K562 (cell line): Measurements from ENCODE around the gene DAB1. TPM values are rescaled to one million over a fixed set of nuclear protein-coding genes. Genes with fewer than 3 reads are reported as not detected.
"Not testable (repeated sequence)": the region's sequence is repeated elsewhere in the genome, so short reads cannot be mapped to it uniquely, and the experiment has no call there.

Experiments
- ATAC-seq: fragments of 200-7000 bp; cut with Tn5 transposase; 3 replicates; pipeline ENCODE4 v1.9.1; 2020; ENCODE audit warnings: moderate library complexity
- BruUV-seq: library from RNA; stranded (reverse); fragments of 400-500 nt; replicated peaks from 2 replicates; lab custom pipeline; 2021; lab: Mats Ljungman, UMichigan
- CTCF ChIA-PET: fragments of 300-600 bp; formaldehyde crosslinking; extraction: SDS; loops from one replicate; lab custom pipeline; 2021; ENCODE audit warnings: low intra/inter-chr PET ratio; lab: Yijun Ruan, JAX
- POLR2A ChIA-PET: fragments of 300-600, 350-650 bp; sonication (Branson Sonifier 250); formaldehyde crosslinking; extraction: SDS; loops from one replicate; lab custom pipeline; 2021; ENCODE audit warnings: antibody characterized with exemption, inconsistent platforms; lab: Yijun Ruan, JAX
- DNase-seq, 4 experiments: peaks; one replicate each; pipeline versions ENCODE4 v3.0.0 to v3.0.0-alpha.2; 2011 to 2018; ENCODE audit warnings: low spot score in 3 of 4, mixed read lengths in 3 of 4; ENCODE audit errors: extremely low read depth in 1 of 4
- FAIRE-seq: peaks from 2 replicates; lab custom pipeline; 2011; peaks lifted over from hg19 to GRCh38; lab: Jason Lieb, UNC
- H2AFZ ChIP-seq: 2 replicates; pipeline ENCODE4 v1.6.0; 2011; ENCODE audit warnings: low read depth, low read length, control low read depth, inconsistent platforms
- H3K27ac ChIP-seq: fragments of 200-600 bp; 3 replicates; pipeline ENCODE4 v1.8.0; 2011; ENCODE audit warnings: low read depth, mild to moderate bottlenecking, control low read depth, inconsistent platforms, low read length, moderate library complexity, mixed read lengths; ENCODE audit errors: extremely low read depth
- H3K27me3 ChIP-seq, 2 experiments: fragments of 300-600 bp in 1 of 2; 2 replicates in 1 of 2; 3 replicates in 1 of 2; pipeline versions ENCODE4 v1.6.0 to v1.8.0; 2011; ENCODE audit warnings: inconsistent platforms in 2 of 2, low read length in 2 of 2, mild to moderate bottlenecking in 1 of 2, mixed read lengths in 1 of 2, moderate library complexity in 1 of 2; ENCODE audit not compliant: control insufficient read depth in 2 of 2, insufficient read depth in 2 of 2
- H3K36me3 ChIP-seq: fragments of 300-600 bp; 3 replicates; pipeline ENCODE4 v1.8.0; 2011; ENCODE audit warnings: mild to moderate bottlenecking, low read length, inconsistent platforms; ENCODE audit not compliant: control insufficient read depth, insufficient read depth
- H3K4me1 ChIP-seq, 2 experiments: fragments of 200-600 bp in 1 of 2; replicated peaks in 1 of 2; 2 replicates in 1 of 2; 3 replicates in 1 of 2; pipeline versions ENCODE4 v1.5.1 to v1.8.0; 2011; ENCODE audit warnings: inconsistent platforms in 2 of 2, low read length in 2 of 2, mild to moderate bottlenecking in 1 of 2, mixed read lengths in 1 of 2, moderate library complexity in 1 of 2; ENCODE audit not compliant: control insufficient read depth in 2 of 2, insufficient read depth in 2 of 2
- H3K4me2 ChIP-seq: 2 replicates; pipeline ENCODE4 v1.6.1; 2011; ENCODE audit warnings: low read length, control low read depth, inconsistent platforms, mixed read lengths; ENCODE audit not compliant: insufficient read depth
- H3K4me3 ChIP-seq: fragments of 200-600 bp; sonication (generic), shearing (Covaris generic); 2 replicates; pipeline ENCODE4 v1.5.1; 2016; ENCODE audit warnings: control low read depth, inconsistent platforms
- H3K79me2 ChIP-seq: fragments of 200-600 bp; 3 replicates; pipeline ENCODE4 v1.8.0; 2011; ENCODE audit warnings: low read length, inconsistent platforms; ENCODE audit not compliant: control insufficient read depth, insufficient read depth
- H3K9ac ChIP-seq, 2 experiments: 2 replicates each; pipeline versions ENCODE4 v1.6.0 to v1.6.1; 2011; ENCODE audit warnings: low read depth in 2 of 2, low read length in 2 of 2, control low read depth in 1 of 2, inconsistent platforms in 1 of 2, mild to moderate bottlenecking in 1 of 2, mixed read lengths in 1 of 2; ENCODE audit not compliant: insufficient read depth in 1 of 2
- H3K9me1 ChIP-seq: one replicate; pipeline ENCODE4 v1.6.0; 2011; ENCODE audit warnings: inconsistent platforms, mild to moderate bottlenecking, low read length, moderate library complexity; ENCODE audit not compliant: control insufficient read depth, insufficient read depth
- H3K9me3 ChIP-seq: replicated peaks from 2 replicates; pipeline ENCODE4 v1.5.1; 2011; ENCODE audit warnings: low read depth, low read length, inconsistent platforms; ENCODE audit not compliant: control insufficient read depth, insufficient read depth
- H4K20me1 ChIP-seq: replicated peaks from 2 replicates; pipeline ENCODE4 v1.6.1; 2011; ENCODE audit warnings: low read length, inconsistent platforms, mixed read lengths; ENCODE audit not compliant: control insufficient read depth, insufficient read depth
- BCOR ChIP-seq: fragments of 450-650 bp; IDR thresholded peaks from 2 replicates; pipeline ENCODE4 v1.6.1; 2016
- HDAC6 ChIP-seq: IDR thresholded peaks from 2 replicates; pipeline ENCODE4 v1.6.1; 2012; ENCODE audit warnings: low read depth, mild to moderate bottlenecking, control low read depth, inconsistent platforms, low read length, moderate library complexity
- LEF1 ChIP-seq: fragments of 450-650 bp; IDR thresholded peaks from 2 replicates; pipeline ENCODE4 v1.6.1; 2016; ENCODE audit warnings: mild to moderate bottlenecking
- MECOM ChIP-seq: fragments of 250-450 bp; sonication (Bioruptor Pico); IDR thresholded peaks from 2 replicates; pipeline ENCODE4 v1.8.0; 2022; ENCODE audit warnings: inconsistent platforms
- POLR2H ChIP-seq: IDR thresholded peaks from 2 replicates; pipeline ENCODE4 v1.6.1; 2016; ENCODE audit warnings: missing genetic modification characterization, low read depth, mild to moderate bottlenecking, control low read depth, missing compliant biosample characterization, moderate library complexity
- SMAD4 ChIP-seq: fragments of 250-450 bp; sonication (Bioruptor Pico); conservative IDR thresholded peaks from 2 replicates; pipeline ENCODE4 v1.8.0; 2021; ENCODE audit warnings: inconsistent platforms, mild to moderate bottlenecking, moderate library complexity
- ZNF146 ChIP-seq: IDR thresholded peaks from one replicate; pipeline ENCODE4 v1.6.1; 2018; ENCODE audit warnings: missing compliant biosample characterization; ENCODE audit not compliant: unreplicated experiment
- WGBS: fragments of 100-300 bp; shearing (Covaris generic); methylation state at CpG from one replicate; pipeline ENCODE4 v1.1.6; 2016; ENCODE audit warnings: low coverage, mixed read lengths; ENCODE audit not compliant: insufficient coverage; ENCODE audit errors: missing lambda C conversion rate; 5-methylcytosine and 5-hydroxymethylcytosine counted together
- in situ Hi-C: fragments of 300-500 bp; cut with MboI; formaldehyde crosslinking; loops from 4 replicates; pipeline ENCODE4 v1.15.0; 2018; ENCODE audit warnings: inconsistent platforms, mixed read lengths
- intact Hi-C: fragments of 100-400 bp; cut with micrococcal nuclease; formaldehyde crosslinking; loops from 2 replicates; pipeline ENCODE4 v1.14.2; 2022
- polyA plus RNA-seq, 8 experiments: library from polyadenylated mRNA; depleted of rRNA in 4 of 8; stranded (reverse) in 5 of 8; unstranded in 3 of 8; fragments of >200 nt; fragmentation: Nextera tagmentation in 2 of 8; fragmentation: Illumina TruSeq in 1 of 8; extraction: Ambion mirVana in 2 of 8; extraction: Trizol in 1 of 8; gene quantifications; 2 replicates each; pipeline versions ENCODE4 v1.2.1 to v1.2.3, GENCODE V29; 2011 to 2014; ENCODE audit warnings: inconsistent platforms in 1 of 8, missing spikeins in 1 of 8
- total RNA-seq, 7 experiments: library from RNA; depleted of rRNA in 6 of 7; stranded (reverse); fragments of >200 nt in 6 of 7; fragmentation: Illumina TruSeq in 2 of 7; extraction: Trizol in 2 of 7; gene quantifications; 2 replicates each; pipeline versions ENCODE4 v1.2.1 to v1.2.3, GENCODE V29; 2011 to 2021; ENCODE audit warnings: low replicate concordance in 1 of 7
- TF ChIP-seq, protein P1 (sequence below): fragments of 250-450 bp; sonication (Bioruptor Pico); IDR thresholded peaks from 2 replicates; pipeline ENCODE4 v1.5.0; 2020; ENCODE audit warnings: mild to moderate bottlenecking, borderline replicate concordance
- TF ChIP-seq, protein P2 (sequence below): fragments of 250-450 bp; sonication (Bioruptor Pico); IDR thresholded peaks from 2 replicates; pipeline ENCODE4 v1.8.0; 2022; ENCODE audit warnings: moderate library complexity, mild to moderate bottlenecking, inconsistent platforms
- TF ChIP-seq, protein P3 (sequence below): fragments of 250-450 bp; sonication (Bioruptor Pico); IDR thresholded peaks from 2 replicates; pipeline ENCODE4 v1.5.1; 2021; ENCODE audit warnings: mild to moderate bottlenecking

The DAB1 gene
- total and polyA plus RNA-seq, 9 of the 15 experiments (the other 6 are each of a cell fraction or from before 2014, with no cell fraction given), result not detected

DNA sequence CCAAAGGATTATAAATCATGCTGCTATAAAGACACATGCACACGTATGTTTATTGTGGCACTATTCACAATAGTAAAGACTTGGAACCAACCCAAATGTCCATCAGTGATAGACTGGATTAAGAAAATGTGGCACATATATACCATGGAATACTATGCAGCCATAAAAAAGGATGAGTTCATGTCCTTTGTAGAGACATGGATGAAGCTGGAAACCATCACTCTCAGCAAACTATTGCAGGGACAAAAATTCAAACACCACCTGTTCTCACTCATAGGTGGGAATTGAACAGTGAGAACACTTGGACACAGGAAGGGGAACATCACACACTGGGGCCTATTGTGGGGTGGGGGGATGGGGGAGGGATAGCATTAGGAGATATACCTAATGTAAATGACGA, 203.0 kb downstream of the DAB1 start:
- H3K4me1 ChIP-seq, result peaks cover 7 to 27% of the 10 kb centered on the region in 2 experiments; a peak in 3 of 5 replicates
- H3K4me2 ChIP-seq, H4K20me1 ChIP-seq, H3K4me3 ChIP-seq, H3K27ac ChIP-seq, intact Hi-C loops, H3K36me3 ChIP-seq, ATAC-seq, H3K9me3 ChIP-seq, FAIRE-seq, POLR2A ChIA-PET, H2AFZ ChIP-seq, BruUV-seq, H3K9me1 ChIP-seq, H3K79me2 ChIP-seq, DNase-seq, H3K27me3 ChIP-seq, in situ Hi-C loops, H3K9ac ChIP-seq, CTCF ChIA-PET: not testable (repeated sequence)
- WGBS, result 0% methylated on average over 1 of the region's 2 CpGs
- TF ChIP-seq ZNF146 (CRISPR knock-in tag) (peak; percentile 55), BCOR (0 out of 2 replicates have a peak, but pooled peaks have one; percentile 51)

DNA sequence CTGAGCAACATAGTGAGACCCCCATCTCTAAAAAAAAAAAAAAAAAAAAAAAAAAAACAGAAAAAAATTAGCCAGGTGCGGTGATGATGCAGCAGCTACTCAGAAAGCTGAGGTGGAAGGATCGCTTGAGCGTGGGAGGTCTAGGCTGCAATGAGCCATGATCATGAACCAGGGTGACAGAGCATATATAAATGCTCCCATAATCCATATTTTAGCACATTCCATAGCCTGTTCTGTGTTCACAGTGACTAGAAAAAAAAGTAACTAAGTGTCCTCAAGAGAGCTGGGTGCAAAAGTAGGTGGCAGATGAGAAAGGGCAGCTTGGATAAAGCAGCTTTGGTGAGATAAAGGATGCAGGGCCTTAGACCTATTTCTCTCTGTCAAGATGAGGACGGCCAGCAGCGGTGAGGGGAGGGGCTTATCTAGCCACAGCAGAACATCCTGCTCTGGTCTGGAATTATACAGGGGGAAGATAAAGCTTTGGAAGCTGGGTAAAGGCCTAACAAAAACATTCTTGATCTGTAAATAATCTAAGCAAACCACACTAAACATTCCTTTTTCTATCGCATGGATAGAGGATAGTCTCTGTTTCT, 205.3 kb downstream of the DAB1 start:
- Histone ChIP-seq H3K27me3 (no peaks in the 10 kb centered on the region; a peak in 1 of 5 replicates), H4K20me1 (no peaks in the 10 kb centered on the region), H3K4me1 (peaks cover 7 to 27% of the 10 kb centered on the region in 2 experiments; a peak in 3 of 5 replicates), H3K9ac (no peak overlapping the region), H3K36me3 (no peaks in the 10 kb centered on the region), H2AFZ (no peak overlapping the region), H3K79me2 (no peaks in the 10 kb centered on the region), H3K9me1 (no peaks in the 10 kb centered on the region), H3K9me3 (no peaks in the 10 kb centered on the region), H3K4me2 (peak overlapping the region; percentile 26; the same call in 1 of the 2 replicates), H3K27ac (peak overlapping the region; percentile 57; the same call in 2 of the 3 replicates), H3K4me3 (no peak overlapping the region)
- in situ Hi-C loops (no loop called here), intact Hi-C loops (loop anchor here (1.0 kb wide), 1 partner anchor 9 kb away; no protein-coding TSS in a partner anchor)
- peak; percentile 87 to 95 (median 91) for DNase-seq
- CTCF ChIA-PET, result no interaction called here
- POLR2A ChIA-PET, result interaction anchor here (0.6 to 1.2 kb wide), 7 partner anchors 9 to 1564 kb away, joined by 3 to 6 read pairs (median 3); no protein-coding TSS in a partner anchor
- peak; percentile 99 for FAIRE-seq
- peak; percentile 98 for ATAC-seq
- WGBS, result 0% methylated on average over 6 of the region's 6 CpGs
- no TSS peak for BruUV-seq
- TF ChIP-seq HDAC6 (no peak), MECOM (peak; percentile 82), POLR2H (tag) (no peak), SMAD4 (CRISPR knock-in tag) (peak; percentile 80), LEF1 (peak; percentile 75)
- TF ChIP-seq, protein P1, sequence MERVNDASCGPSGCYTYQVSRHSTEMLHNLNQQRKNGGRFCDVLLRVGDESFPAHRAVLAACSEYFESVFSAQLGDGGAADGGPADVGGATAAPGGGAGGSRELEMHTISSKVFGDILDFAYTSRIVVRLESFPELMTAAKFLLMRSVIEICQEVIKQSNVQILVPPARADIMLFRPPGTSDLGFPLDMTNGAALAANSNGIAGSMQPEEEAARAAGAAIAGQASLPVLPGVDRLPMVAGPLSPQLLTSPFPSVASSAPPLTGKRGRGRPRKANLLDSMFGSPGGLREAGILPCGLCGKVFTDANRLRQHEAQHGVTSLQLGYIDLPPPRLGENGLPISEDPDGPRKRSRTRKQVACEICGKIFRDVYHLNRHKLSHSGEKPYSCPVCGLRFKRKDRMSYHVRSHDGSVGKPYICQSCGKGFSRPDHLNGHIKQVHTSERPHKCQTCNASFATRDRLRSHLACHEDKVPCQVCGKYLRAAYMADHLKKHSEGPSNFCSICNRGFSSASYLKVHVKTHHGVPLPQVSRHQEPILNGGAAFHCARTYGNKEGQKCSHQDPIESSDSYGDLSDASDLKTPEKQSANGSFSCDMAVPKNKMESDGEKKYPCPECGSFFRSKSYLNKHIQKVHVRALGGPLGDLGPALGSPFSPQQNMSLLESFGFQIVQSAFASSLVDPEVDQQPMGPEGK, result no peak
- TF ChIP-seq, protein P2, sequence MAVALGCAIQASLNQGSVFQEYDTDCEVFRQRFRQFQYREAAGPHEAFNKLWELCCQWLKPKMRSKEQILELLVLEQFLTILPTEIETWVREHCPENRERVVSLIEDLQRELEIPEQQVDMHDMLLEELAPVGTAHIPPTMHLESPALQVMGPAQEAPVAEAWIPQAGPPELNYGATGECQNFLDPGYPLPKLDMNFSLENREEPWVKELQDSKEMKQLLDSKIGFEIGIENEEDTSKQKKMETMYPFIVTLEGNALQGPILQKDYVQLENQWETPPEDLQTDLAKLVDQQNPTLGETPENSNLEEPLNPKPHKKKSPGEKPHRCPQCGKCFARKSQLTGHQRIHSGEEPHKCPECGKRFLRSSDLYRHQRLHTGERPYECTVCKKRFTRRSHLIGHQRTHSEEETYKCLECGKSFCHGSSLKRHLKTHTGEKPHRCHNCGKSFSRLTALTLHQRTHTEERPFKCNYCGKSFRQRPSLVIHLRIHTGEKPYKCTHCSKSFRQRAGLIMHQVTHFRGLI (CRISPR knock-in tag), result peak; percentile 60; the same call in 1 of the 2 replicates
- TF ChIP-seq, protein P3, sequence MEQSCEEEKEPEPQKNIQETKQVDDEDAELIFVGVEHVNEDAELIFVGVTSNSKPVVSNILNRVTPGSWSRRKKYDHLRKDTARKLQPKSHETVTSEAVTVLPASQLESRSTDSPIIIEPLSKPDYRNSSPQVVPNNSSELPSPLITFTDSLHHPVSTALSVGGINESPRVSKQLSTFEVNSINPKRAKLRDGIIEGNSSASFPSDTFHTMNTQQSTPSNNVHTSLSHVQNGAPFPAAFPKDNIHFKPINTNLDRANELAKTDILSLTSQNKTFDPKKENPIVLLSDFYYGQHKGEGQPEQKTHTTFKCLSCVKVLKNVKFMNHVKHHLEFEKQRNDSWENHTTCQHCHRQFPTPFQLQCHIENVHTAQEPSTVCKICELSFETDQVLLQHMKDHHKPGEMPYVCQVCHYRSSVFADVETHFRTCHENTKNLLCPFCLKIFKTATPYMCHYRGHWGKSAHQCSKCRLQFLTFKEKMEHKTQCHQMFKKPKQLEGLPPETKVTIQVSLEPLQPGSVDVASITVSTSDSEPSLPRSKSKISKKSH (CRISPR knock-in tag), result no peak
